ENCODE results near the gene U2AF2. TPM values are rescaled to one million over a fixed set of nuclear protein-coding genes. Genes with fewer than 3 reads are reported as not detected.

U2AF2 gene
- total and polyA plus RNA-seq, 9 of the 15 experiments (the other 6 are each of a cell fraction or from before 2014, with no cell fraction given), result 3.0 to 331 (median 157) TPM

DNA sequence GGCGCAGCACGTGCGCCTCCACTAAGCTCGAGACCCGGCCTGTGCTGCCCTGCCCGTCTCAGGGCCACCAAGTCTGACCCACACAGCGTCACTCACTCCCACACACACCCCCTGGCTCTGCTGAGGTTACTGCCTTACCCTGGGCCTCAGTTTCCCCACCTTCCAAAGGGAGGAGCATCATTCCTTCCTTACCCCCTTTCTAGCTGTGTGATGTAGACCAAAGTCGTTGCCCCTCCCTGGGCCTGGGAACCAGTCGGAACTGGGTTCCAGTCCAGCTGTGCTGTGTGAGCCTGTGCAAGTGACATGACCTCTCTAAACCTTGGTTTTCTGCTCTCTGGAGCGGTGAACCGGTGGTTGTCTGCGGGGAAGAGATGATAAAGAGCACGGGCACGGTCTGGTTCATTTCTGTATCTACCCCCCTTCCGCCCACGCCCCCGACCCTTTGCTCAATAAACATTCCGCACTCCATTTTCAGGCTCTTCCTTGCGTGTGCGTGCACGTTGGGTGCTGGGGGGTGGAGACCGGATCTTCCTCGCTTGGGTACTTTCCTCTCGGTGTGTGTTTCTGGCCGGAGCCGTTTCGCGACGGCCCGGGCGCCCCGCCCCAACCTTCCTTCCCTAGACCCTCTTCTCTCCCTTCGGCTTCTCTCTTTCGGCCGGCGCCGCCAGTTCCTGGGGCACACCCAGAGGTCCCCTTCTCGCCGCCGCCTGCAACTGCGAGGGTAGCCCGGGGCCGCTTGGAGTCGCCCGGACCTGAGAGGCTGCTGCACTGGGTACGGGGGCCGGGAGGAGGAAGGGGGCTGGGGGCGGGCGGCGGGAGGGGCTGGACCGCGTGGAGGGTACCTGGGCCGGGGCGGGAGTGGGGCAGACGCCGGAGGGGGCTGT lies 11.6 kb upstream of the U2AF2 start, which contains the start of gene ZNF581 (continued):
- TF ChIP-seq, protein P1, sequence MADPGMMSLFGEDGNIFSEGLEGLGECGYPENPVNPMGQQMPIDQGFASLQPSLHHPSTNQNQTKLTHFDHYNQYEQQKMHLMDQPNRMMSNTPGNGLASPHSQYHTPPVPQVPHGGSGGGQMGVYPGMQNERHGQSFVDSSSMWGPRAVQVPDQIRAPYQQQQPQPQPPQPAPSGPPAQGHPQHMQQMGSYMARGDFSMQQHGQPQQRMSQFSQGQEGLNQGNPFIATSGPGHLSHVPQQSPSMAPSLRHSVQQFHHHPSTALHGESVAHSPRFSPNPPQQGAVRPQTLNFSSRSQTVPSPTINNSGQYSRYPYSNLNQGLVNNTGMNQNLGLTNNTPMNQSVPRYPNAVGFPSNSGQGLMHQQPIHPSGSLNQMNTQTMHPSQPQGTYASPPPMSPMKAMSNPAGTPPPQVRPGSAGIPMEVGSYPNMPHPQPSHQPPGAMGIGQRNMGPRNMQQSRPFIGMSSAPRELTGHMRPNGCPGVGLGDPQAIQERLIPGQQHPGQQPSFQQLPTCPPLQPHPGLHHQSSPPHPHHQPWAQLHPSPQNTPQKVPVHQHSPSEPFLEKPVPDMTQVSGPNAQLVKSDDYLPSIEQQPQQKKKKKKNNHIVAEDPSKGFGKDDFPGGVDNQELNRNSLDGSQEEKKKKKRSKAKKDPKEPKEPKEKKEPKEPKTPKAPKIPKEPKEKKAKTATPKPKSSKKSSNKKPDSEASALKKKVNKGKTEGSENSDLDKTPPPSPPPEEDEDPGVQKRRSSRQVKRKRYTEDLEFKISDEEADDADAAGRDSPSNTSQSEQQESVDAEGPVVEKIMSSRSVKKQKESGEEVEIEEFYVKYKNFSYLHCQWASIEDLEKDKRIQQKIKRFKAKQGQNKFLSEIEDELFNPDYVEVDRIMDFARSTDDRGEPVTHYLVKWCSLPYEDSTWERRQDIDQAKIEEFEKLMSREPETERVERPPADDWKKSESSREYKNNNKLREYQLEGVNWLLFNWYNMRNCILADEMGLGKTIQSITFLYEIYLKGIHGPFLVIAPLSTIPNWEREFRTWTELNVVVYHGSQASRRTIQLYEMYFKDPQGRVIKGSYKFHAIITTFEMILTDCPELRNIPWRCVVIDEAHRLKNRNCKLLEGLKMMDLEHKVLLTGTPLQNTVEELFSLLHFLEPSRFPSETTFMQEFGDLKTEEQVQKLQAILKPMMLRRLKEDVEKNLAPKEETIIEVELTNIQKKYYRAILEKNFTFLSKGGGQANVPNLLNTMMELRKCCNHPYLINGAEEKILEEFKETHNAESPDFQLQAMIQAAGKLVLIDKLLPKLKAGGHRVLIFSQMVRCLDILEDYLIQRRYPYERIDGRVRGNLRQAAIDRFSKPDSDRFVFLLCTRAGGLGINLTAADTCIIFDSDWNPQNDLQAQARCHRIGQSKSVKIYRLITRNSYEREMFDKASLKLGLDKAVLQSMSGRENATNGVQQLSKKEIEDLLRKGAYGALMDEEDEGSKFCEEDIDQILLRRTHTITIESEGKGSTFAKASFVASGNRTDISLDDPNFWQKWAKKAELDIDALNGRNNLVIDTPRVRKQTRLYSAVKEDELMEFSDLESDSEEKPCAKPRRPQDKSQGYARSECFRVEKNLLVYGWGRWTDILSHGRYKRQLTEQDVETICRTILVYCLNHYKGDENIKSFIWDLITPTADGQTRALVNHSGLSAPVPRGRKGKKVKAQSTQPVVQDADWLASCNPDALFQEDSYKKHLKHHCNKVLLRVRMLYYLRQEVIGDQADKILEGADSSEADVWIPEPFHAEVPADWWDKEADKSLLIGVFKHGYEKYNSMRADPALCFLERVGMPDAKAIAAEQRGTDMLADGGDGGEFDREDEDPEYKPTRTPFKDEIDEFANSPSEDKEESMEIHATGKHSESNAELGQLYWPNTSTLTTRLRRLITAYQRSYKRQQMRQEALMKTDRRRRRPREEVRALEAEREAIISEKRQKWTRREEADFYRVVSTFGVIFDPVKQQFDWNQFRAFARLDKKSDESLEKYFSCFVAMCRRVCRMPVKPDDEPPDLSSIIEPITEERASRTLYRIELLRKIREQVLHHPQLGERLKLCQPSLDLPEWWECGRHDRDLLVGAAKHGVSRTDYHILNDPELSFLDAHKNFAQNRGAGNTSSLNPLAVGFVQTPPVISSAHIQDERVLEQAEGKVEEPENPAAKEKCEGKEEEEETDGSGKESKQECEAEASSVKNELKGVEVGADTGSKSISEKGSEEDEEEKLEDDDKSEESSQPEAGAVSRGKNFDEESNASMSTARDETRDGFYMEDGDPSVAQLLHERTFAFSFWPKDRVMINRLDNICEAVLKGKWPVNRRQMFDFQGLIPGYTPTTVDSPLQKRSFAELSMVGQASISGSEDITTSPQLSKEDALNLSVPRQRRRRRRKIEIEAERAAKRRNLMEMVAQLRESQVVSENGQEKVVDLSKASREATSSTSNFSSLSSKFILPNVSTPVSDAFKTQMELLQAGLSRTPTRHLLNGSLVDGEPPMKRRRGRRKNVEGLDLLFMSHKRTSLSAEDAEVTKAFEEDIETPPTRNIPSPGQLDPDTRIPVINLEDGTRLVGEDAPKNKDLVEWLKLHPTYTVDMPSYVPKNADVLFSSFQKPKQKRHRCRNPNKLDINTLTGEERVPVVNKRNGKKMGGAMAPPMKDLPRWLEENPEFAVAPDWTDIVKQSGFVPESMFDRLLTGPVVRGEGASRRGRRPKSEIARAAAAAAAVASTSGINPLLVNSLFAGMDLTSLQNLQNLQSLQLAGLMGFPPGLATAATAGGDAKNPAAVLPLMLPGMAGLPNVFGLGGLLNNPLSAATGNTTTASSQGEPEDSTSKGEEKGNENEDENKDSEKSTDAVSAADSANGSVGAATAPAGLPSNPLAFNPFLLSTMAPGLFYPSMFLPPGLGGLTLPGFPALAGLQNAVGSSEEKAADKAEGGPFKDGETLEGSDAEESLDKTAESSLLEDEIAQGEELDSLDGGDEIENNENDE (IDR thresholded peaks at IDR 0.05; ENCODE audit: low read depth, low read length), result no peak
- TF ChIP-seq RB1 (IDR thresholded peaks at IDR 0.05; ENCODE audit: low read depth) (peak; percentile 84), ASH1L (IDR thresholded peaks at IDR 0.05; ENCODE audit: borderline replicate concordance, low read depth, partially characterized antibody) (no peak), CEBPB (tag; IDR thresholded peaks at IDR 0.05) (no peak), GTF2A2 (tag; IDR thresholded peaks at IDR 0.05) (no peak), NRF1 (conservative IDR thresholded peaks at IDR 0.05 in 1 of 2, IDR thresholded peaks at IDR 0.05 in 1 of 2) (0 out of 4 replicates have a peak, but pooled peaks of 1 of the 2 experiments have one; percentile 21), C11orf30 (IDR thresholded peaks at IDR 0.05; ENCODE audit: low read depth) (peak; percentile 98), PCBP1 (IDR thresholded peaks at IDR 0.05; ENCODE audit: low read depth, low read length, poor library complexity, severe bottlenecking) (peak; percentile 62), RFX7 (CRISPR knock-in tag; IDR thresholded peaks at IDR 0.05) (no peak)
- TF ChIP-seq, protein P2, sequence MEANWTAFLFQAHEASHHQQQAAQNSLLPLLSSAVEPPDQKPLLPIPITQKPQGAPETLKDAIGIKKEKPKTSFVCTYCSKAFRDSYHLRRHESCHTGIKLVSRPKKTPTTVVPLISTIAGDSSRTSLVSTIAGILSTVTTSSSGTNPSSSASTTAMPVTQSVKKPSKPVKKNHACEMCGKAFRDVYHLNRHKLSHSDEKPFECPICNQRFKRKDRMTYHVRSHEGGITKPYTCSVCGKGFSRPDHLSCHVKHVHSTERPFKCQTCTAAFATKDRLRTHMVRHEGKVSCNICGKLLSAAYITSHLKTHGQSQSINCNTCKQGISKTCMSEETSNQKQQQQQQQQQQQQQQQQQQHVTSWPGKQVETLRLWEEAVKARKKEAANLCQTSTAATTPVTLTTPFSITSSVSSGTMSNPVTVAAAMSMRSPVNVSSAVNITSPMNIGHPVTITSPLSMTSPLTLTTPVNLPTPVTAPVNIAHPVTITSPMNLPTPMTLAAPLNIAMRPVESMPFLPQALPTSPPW (CRISPR knock-in tag; IDR thresholded peaks at IDR 0.05), result peak; percentile 96
- TF ChIP-seq, protein P3, sequence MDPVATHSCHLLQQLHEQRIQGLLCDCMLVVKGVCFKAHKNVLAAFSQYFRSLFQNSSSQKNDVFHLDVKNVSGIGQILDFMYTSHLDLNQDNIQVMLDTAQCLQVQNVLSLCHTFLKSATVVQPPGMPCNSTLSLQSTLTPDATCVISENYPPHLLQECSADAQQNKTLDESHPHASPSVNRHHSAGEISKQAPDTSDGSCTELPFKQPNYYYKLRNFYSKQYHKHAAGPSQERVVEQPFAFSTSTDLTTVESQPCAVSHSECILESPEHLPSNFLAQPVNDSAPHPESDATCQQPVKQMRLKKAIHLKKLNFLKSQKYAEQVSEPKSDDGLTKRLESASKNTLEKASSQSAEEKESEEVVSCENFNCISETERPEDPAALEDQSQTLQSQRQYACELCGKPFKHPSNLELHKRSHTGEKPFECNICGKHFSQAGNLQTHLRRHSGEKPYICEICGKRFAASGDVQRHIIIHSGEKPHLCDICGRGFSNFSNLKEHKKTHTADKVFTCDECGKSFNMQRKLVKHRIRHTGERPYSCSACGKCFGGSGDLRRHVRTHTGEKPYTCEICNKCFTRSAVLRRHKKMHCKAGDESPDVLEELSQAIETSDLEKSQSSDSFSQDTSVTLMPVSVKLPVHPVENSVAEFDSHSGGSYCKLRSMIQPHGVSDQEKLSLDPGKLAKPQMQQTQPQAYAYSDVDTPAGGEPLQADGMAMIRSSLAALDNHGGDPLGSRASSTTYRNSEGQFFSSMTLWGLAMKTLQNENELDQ (CRISPR knock-in tag; IDR thresholded peaks at IDR 0.05; ENCODE audit: borderline replicate concordance), result no peak

Data from K562 (cell line).